Activated CD8-positive, alpha-beta T cell treated with anti-CD3 and anti-CD28 coated beads for 36 hours (primary cell): ENCODE data around the gene LRSAM1. TPM values are rescaled to one million over a fixed set of nuclear protein-coding genes. Genes with fewer than 3 reads are reported as not detected.

ENCODE experiments used
- ATAC-seq: fragments of 200-7000 bp; cut with Tn5 transposase; one replicate; pipeline ENCODE4 v1.10.0; 2021; ENCODE audit warnings: mild to moderate bottlenecking, moderate library complexity
- CTCF ChIA-PET: fragments of 350-600 bp; sonication (Branson Sonifier 250); formaldehyde crosslinking; loops from one replicate; lab custom pipeline; 2021; ENCODE audit warnings: antibody characterized with exemption; lab: Charles Lee
- POLR2A ChIA-PET: fragments of 350-600 bp; sonication (Branson Sonifier 250); formaldehyde crosslinking; loops from one replicate; lab custom pipeline; 2021; ENCODE audit warnings: antibody characterized with exemption; lab: Charles Lee
- DNase-seq: peaks from one replicate; pipeline ENCODE4 v3.0.0-alpha.2; 2020
- H3K27ac Mint-ChIP-seq: one replicate; pipeline ENCODE4 v1.8.0; 2021; ENCODE audit warnings: mild to moderate bottlenecking, mixed read lengths
- H3K27me3 Mint-ChIP-seq: one replicate; pipeline ENCODE4 v1.8.0; 2021; ENCODE audit warnings: mixed read lengths
- H3K36me3 Mint-ChIP-seq: one replicate; pipeline ENCODE4 v1.8.0; 2021; ENCODE audit warnings: low read depth, mixed read lengths
- H3K4me1 Mint-ChIP-seq: one replicate; pipeline ENCODE4 v1.8.0; 2021; ENCODE audit warnings: low read depth, mixed read lengths
- H3K4me3 Mint-ChIP-seq: one replicate; pipeline ENCODE4 v1.8.0; 2021; ENCODE audit warnings: mild to moderate bottlenecking, moderate library complexity, mixed read lengths
- H3K9me3 Mint-ChIP-seq: one replicate; pipeline ENCODE4 v1.8.0; 2021; ENCODE audit warnings: mixed read lengths
- intact Hi-C: fragments of 100-400 bp; cut with micrococcal nuclease; formaldehyde crosslinking; loops from one replicate; pipeline ENCODE4 v1.10.0; 2022
- total RNA-seq, 2 experiments: library from RNA; stranded (reverse); gene quantifications; one replicate each; pipeline ENCODE4 v1.2.3, GENCODE V29; 2021
- TF ChIP-seq, protein P1 (sequence below): fragments of 200-600 bp; IDR thresholded peaks from one replicate; pipeline ENCODE4 v1.8.0; 2022; ENCODE audit warnings: antibody characterized with exemption, mild to moderate bottlenecking

LRSAM1 gene
- total RNA-seq, 2 experiments from 2014 or later = 17.1 to 18.6 TPM

DNA sequence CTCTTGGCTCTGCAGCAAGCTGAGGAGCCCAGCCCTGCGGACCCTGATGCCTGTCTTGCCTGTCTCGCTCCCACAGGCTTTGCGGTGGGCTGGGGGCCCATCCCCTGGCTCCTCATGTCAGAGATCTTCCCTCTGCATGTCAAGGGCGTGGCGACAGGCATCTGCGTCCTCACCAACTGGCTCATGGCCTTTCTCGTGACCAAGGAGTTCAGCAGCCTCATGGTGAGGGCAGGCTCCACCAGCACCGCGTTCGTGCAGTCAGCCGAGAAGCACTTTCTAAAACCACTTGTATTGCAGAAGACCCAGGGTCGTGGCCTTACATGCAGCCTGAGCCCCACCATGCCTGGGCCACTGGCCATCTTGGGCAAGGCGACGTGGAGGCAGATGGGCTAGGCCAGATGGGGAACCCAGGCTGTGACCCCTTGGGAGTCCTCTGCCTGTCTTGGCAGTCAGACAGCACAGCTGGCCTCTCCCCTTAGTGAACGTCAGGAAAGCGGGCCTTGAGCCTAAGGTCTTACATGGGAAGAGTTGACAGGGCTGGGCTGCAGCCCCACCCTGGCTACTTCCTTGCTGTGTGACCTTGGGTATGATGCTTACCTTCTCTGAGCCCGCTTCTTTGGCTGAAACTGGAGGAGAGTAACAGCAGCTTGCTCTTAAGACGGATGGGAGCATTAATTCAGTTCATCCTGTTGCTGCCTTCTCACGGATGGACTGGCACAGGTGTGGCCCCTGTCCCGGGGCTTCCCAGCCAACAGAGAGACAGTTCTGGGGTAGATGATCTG, 45.8 kb upstream of the LRSAM1 start:
- TF ChIP-seq, protein P1, sequence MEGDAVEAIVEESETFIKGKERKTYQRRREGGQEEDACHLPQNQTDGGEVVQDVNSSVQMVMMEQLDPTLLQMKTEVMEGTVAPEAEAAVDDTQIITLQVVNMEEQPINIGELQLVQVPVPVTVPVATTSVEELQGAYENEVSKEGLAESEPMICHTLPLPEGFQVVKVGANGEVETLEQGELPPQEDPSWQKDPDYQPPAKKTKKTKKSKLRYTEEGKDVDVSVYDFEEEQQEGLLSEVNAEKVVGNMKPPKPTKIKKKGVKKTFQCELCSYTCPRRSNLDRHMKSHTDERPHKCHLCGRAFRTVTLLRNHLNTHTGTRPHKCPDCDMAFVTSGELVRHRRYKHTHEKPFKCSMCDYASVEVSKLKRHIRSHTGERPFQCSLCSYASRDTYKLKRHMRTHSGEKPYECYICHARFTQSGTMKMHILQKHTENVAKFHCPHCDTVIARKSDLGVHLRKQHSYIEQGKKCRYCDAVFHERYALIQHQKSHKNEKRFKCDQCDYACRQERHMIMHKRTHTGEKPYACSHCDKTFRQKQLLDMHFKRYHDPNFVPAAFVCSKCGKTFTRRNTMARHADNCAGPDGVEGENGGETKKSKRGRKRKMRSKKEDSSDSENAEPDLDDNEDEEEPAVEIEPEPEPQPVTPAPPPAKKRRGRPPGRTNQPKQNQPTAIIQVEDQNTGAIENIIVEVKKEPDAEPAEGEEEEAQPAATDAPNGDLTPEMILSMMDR = no peak
- H3K4me3 Mint-ChIP-seq = no peak overlapping the region
- peaks cover 24% of the 10 kb centered on the region for H3K27me3 Mint-ChIP-seq
- no peaks in the 10 kb centered on the region for H3K4me1 Mint-ChIP-seq
- no peaks in the 10 kb centered on the region for H3K9me3 Mint-ChIP-seq
- DNase-seq = no peak
- ChIA-PET CTCF (no interaction called here), POLR2A (interaction anchor here (1.1 to 1.3 kb wide), 2 partner anchors 12 to 18 kb away, joined by 3 read pairs; partner anchors contain the start of gene ZNF79)
- ATAC-seq = no peak
- H3K36me3 Mint-ChIP-seq = no peaks in the 10 kb centered on the region
- intact Hi-C loops = no loop called here
- no peak overlapping the region for H3K27ac Mint-ChIP-seq

GRCh38 chr9:127406799-127407491, 44.4 kb upstream of the LRSAM1 start:
- POLR2A ChIA-PET = interaction anchor here (0.8 to 1.3 kb wide), 2 partner anchors 11 to 43 kb away, joined by 3 to 4 read pairs; no protein-coding TSS in a partner anchor
- TF ChIP-seq, protein P1 = no peak
- ATAC-seq (no peak), DNase-seq (no peak)
- H3K27ac Mint-ChIP-seq = no peak overlapping the region
- no peaks in the 10 kb centered on the region for H3K36me3 Mint-ChIP-seq
- CTCF ChIA-PET = interaction anchor here (1.3 to 1.9 kb wide), 2 partner anchors 9 to 183 kb away, joined by 3 to 10 read pairs; partner anchors contain the start of gene SLC2A8
- no peaks in the 10 kb centered on the region for H3K9me3 Mint-ChIP-seq
- peaks cover 27% of the 10 kb centered on the region for H3K27me3 Mint-ChIP-seq
- no peak overlapping the region for H3K4me3 Mint-ChIP-seq
- H3K4me1 Mint-ChIP-seq = no peaks in the 10 kb centered on the region
- intact Hi-C loops = no loop called here

GRCh38 chr9:127407492-127407843, 43.8 kb upstream of the LRSAM1 start:
- Mint-ChIP-seq H3K36me3 (no peaks in the 10 kb centered on the region), H3K27ac (no peak overlapping the region), H3K27me3 (peaks cover 27% of the 10 kb centered on the region), H3K4me3 (no peak overlapping the region), H3K4me1 (no peaks in the 10 kb centered on the region), H3K9me3 (no peaks in the 10 kb centered on the region)
- no peak for ATAC-seq
- intact Hi-C loops = no loop called here
- ChIA-PET POLR2A (interaction anchor here (0.8 kb wide), 1 partner anchor 43 kb away, joined by 4 read pairs; no protein-coding TSS in a partner anchor), CTCF (interaction anchor here (1.3 to 1.9 kb wide), 2 partner anchors 9 to 183 kb away, joined by 3 to 10 read pairs; partner anchors contain the start of gene SLC2A8)
- no peak for DNase-seq
- TF ChIP-seq, protein P1 = no peak

- POLR2A ChIA-PET = interaction anchor here (0.6 kb wide), 1 partner anchor 70 kb away, joined by 3 read pairs; no protein-coding TSS in a partner anchor
- intact Hi-C loops = no loop called here
These were observed 40.2 kb upstream of the LRSAM1 start for GRCh38 chr9:127411122-127411521.

More at GRCh38 chr9:127411122-127411521, 40.2 kb upstream of the LRSAM1 start:
- ATAC-seq (no peak), DNase-seq (no peak)
- no peaks in the 10 kb centered on the region for H3K36me3 Mint-ChIP-seq
- no peaks in the 10 kb centered on the region for H3K9me3 Mint-ChIP-seq
- H3K4me3 Mint-ChIP-seq = no peak overlapping the region
- TF ChIP-seq, protein P1 = no peak
- no peaks in the 10 kb centered on the region for H3K4me1 Mint-ChIP-seq
- H3K27me3 Mint-ChIP-seq = peaks cover 36% of the 10 kb centered on the region
- no peak overlapping the region for H3K27ac Mint-ChIP-seq
- CTCF ChIA-PET = no interaction called here
